Measurements from ENCODE around the gene FXYD1. TPM values are rescaled to one million over a fixed set of nuclear protein-coding genes. Genes with fewer than 3 reads are reported as not detected.
"Not testable (repeated sequence)": the region's sequence is repeated elsewhere in the genome, so short reads cannot be mapped to it uniquely, and the experiment has no call there.

FXYD1 gene
- total RNA-seq, 1 donor from 2014 or later, result not detected

DNA sequence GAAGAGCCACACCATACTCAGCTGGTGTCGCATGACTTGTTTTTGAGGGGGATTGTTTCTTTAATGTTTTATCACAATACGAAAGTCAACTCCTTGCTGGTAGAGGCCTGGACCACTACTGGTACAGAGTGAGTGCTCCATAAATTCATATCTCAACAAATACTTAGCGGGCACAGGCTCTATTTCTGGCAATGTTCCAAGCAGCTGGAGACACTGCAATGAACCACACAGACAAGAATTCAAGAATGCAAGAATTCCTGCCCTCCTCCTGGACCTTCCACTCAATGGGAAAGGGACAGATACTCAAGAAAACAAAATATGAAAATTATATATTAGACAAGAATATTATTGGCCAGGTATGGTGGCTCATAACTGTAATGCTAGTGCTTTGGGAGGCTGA is 10.8 kb downstream of the FXYD1 start:
- Histone ChIP-seq H3K4me1 (peaks cover 13% of the 10 kb centered on the region), H3K27ac (no peak overlapping the region), H3K79me2 (ENCODE audit: low read depth) (no peaks in the 10 kb centered on the region), H3F3A (ENCODE audit: low read depth) (peaks cover 13% of the 10 kb centered on the region), H4K20me1 (ENCODE audit: low read depth) (no peaks in the 10 kb centered on the region), H3K4me2 (no peak overlapping the region), H3K9me3 (ENCODE audit: low read depth) (no peaks in the 10 kb centered on the region), H2AFZ (replicated peaks) (no peak overlapping the region), H3K27me3 (peaks cover 39% of the 10 kb centered on the region), H3K9ac (no peak overlapping the region), H3K36me3 (no peaks in the 10 kb centered on the region), H3K4me3 (no peak overlapping the region)
- Mint-ChIP-seq H3K36me3 (no peaks in the 10 kb centered on the region), H3K9me3 (no peaks in the 10 kb centered on the region), H3K27ac (no peak overlapping the region), H3K4me1 (peaks cover 21% of the 10 kb centered on the region), H3K27me3 (ENCODE audit: insufficient read depth, low read depth) (peaks cover 38% of the 10 kb centered on the region), H3K4me3 (no peak overlapping the region)
- TF ChIP-seq EZH2phosphoT487 (IDR thresholded peaks at IDR 0.05) (no peak), EZH2 (IDR thresholded peaks at IDR 0.05) (no peak)
- TF ChIP-seq, protein P1, sequence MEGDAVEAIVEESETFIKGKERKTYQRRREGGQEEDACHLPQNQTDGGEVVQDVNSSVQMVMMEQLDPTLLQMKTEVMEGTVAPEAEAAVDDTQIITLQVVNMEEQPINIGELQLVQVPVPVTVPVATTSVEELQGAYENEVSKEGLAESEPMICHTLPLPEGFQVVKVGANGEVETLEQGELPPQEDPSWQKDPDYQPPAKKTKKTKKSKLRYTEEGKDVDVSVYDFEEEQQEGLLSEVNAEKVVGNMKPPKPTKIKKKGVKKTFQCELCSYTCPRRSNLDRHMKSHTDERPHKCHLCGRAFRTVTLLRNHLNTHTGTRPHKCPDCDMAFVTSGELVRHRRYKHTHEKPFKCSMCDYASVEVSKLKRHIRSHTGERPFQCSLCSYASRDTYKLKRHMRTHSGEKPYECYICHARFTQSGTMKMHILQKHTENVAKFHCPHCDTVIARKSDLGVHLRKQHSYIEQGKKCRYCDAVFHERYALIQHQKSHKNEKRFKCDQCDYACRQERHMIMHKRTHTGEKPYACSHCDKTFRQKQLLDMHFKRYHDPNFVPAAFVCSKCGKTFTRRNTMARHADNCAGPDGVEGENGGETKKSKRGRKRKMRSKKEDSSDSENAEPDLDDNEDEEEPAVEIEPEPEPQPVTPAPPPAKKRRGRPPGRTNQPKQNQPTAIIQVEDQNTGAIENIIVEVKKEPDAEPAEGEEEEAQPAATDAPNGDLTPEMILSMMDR (IDR thresholded peaks at IDR 0.05), result no peak
- DNase-seq (ENCODE audit: low spot score), result no peak

DNA sequence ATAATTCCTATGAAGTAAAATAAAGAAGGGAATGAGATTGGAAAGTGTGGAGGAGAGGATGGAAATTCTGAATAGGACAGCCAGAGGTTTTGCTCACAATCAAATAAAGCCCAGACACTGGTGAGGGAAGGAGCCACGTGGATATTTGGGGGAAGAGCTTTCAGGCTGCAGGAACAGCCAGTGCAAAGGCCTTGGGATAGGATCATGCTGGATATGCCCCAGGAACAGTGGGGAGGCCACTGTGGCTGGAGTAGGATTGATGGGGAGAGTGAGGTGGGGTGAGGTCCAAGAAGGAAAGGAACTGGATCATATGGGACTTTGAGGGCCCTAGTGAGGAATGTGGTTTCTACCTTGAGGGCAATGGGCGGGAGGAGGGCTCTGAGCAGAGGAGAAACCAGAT is 11.8 kb downstream of the FXYD1 start:
- H4K20me1 ChIP-seq (ENCODE audit: low read depth), result no peaks in the 10 kb centered on the region
- peaks cover 39% of the 10 kb centered on the region for H3K27me3 Mint-ChIP-seq (ENCODE audit: insufficient read depth, low read depth)
- H3K4me1 Mint-ChIP-seq, result peaks cover 22% of the 10 kb centered on the region
- no peak overlapping the region for H3K27ac ChIP-seq
- H2AFZ ChIP-seq (replicated peaks), result no peak overlapping the region
- no peaks in the 10 kb centered on the region for H3K9me3 ChIP-seq (ENCODE audit: low read depth)
- peaks cover 10% of the 10 kb centered on the region for H3K4me1 ChIP-seq
- no peak overlapping the region for H3K9ac ChIP-seq
- TF ChIP-seq EZH2phosphoT487 (IDR thresholded peaks at IDR 0.05) (no peak), EZH2 (IDR thresholded peaks at IDR 0.05) (no peak)
- TF ChIP-seq, protein P1 (IDR thresholded peaks at IDR 0.05), result no peak
- no peaks in the 10 kb centered on the region for H3K9me3 Mint-ChIP-seq
- H3K27me3 ChIP-seq, result peaks cover 39% of the 10 kb centered on the region
- H3K36me3 Mint-ChIP-seq, result no peaks in the 10 kb centered on the region
- no peak for DNase-seq (ENCODE audit: low spot score)
- H3K27ac Mint-ChIP-seq, result peak overlapping the region; percentile 16
- H3K4me3 ChIP-seq, result no peak overlapping the region
- H3K36me3 ChIP-seq, result no peaks in the 10 kb centered on the region
- H3K4me3 Mint-ChIP-seq, result peak overlapping the region; percentile 61
- peaks cover 6% of the 10 kb centered on the region for H3F3A ChIP-seq (ENCODE audit: low read depth)
- no peaks in the 10 kb centered on the region for H3K79me2 ChIP-seq (ENCODE audit: low read depth)
- H3K4me2 ChIP-seq, result no peak overlapping the region

DNA sequence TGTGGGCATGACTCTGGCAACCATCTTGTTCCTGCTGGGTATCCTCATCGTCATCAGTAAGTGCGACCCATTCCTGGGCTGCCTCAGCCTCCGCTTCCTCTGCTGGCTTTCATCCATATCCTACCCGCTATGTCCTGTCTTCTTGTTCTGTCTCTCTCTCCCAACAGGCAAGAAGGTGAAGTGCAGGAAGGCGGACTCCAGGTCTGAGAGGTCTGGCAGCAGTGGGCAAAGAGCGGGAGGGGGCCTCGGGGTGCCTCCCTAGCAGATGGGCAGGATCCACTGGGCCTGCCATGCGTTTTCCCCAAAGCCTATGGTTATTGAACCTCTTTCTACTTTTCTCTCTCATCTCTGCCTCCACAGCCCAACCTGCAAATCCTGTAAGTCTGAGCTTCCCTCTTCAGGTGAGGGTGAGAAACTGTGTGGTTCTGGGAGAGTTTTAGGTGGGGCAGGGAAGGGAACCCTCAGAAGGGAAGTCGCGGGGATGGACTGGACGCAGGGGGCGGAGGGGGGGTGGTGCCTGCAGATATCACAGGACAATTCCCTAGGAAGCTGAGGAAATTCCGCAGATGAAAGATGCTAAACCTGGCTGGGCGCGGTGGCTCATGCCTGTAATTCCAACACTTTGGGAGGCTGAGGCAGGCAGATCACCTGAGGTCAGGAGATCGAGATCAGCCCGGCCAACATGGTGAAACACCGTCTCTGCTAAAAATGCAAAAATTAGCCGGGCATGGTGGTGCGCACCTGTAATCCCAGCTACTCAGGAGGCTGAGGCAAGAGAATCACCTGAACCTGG is 12.8 kb downstream of the FXYD1 start:
- Histone ChIP-seq H3K79me2 (ENCODE audit: low read depth) (no peaks in the 10 kb centered on the region), H3K4me3 (no peak overlapping the region), H3K4me2 (no peak overlapping the region), H3K27me3 (peaks cover 43% of the 10 kb centered on the region), H3K4me1 (peaks cover 12% of the 10 kb centered on the region), H3K9me3 (ENCODE audit: low read depth) (no peaks in the 10 kb centered on the region), H3F3A (ENCODE audit: low read depth) (peaks cover 6% of the 10 kb centered on the region), H4K20me1 (ENCODE audit: low read depth) (no peaks in the 10 kb centered on the region), H3K9ac (no peak overlapping the region), H3K27ac (no peak overlapping the region), H3K36me3 (no peaks in the 10 kb centered on the region), H2AFZ (replicated peaks) (no peak overlapping the region)
- no peak for DNase-seq (ENCODE audit: low spot score)
- Mint-ChIP-seq H3K36me3 (no peaks in the 10 kb centered on the region), H3K27me3 (ENCODE audit: insufficient read depth, low read depth) (peaks cover 49% of the 10 kb centered on the region), H3K4me1 (peaks cover 21% of the 10 kb centered on the region), H3K27ac (no peak overlapping the region), H3K4me3 (no peak overlapping the region), H3K9me3 (no peaks in the 10 kb centered on the region)
- TF ChIP-seq EZH2 (IDR thresholded peaks at IDR 0.05) (no peak), EZH2phosphoT487 (IDR thresholded peaks at IDR 0.05) (no peak)
- TF ChIP-seq, protein P1 (IDR thresholded peaks at IDR 0.05), result no peak

DNA sequence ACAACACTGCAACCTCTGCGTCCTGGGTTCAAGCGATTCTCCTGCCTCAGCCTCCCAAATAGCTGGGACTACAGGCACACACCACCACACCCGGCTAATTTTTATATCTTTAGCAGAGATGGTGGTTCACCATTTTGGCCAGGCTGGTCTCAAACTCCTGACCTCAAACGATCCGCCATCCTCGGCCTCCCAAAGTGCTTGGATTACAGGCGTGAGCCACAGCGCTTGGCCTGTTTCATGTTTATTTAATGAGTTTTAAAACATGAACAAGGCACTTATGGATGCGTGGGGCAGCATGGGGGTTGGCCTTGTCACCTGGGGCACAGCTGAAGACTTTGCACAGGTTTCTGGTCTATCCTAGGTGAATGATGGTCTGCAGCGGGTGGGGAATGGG is 14.5 kb downstream of the FXYD1 start:
- H3K4me3 ChIP-seq; H3K9me3 Mint-ChIP-seq; H3K9ac ChIP-seq; H3K36me3 Mint-ChIP-seq; H2AFZ ChIP-seq (replicated peaks); H3F3A ChIP-seq (ENCODE audit: low read depth); H3K27ac ChIP-seq; DNase-seq (ENCODE audit: low spot score); H3K79me2 ChIP-seq (ENCODE audit: low read depth); H3K9me3 ChIP-seq (ENCODE audit: low read depth); H4K20me1 ChIP-seq (ENCODE audit: low read depth); H3K36me3 ChIP-seq; H3K4me2 ChIP-seq: not testable (repeated sequence)
- Mint-ChIP-seq H3K4me3 (peak overlapping the region; percentile 71), H3K27ac (peak overlapping the region; percentile 17), H3K27me3 (ENCODE audit: insufficient read depth, low read depth) (peaks cover 56% of the 10 kb centered on the region), H3K4me1 (peaks cover 21% of the 10 kb centered on the region)
- peaks cover 43% of the 10 kb centered on the region for H3K27me3 ChIP-seq
- H3K4me1 ChIP-seq, result peaks cover 12% of the 10 kb centered on the region

Measured in neural progenitor cell (in vitro differentiated cells).